ENCODE data around the gene BTBD7. TPM values are rescaled to one million over a fixed set of nuclear protein-coding genes. Genes with fewer than 3 reads are reported as not detected.

The BTBD7 gene
- total RNA-seq, result 10.6 and 12.3 TPM in 2 replicates

GRCh38 chr14:93332853-93333630 lies at the start of gene BTBD7:
TSS of gene BTBD7 (minus strand) at chr14:93333036. CDS start at chr14:93296051, 36,985 bp downstream.

GRCh38 chr14:93346926-93347721 lies 14.3 kb upstream of the BTBD7 start, which contains the start of gene COX8C:
TSS of gene COX8C (plus strand) at chr14:93347182. CDS start at chr14:93347269, 87 bp downstream.

GRCh38 chr14:93206793-93207467 lies 125.9 kb downstream of the BTBD7 start, which contains the start of the genes GON7 and UBR7:
TSS of gene GON7 (minus strand) at chr14:93207065. CDS start at chr14:93207037, 28 bp downstream.
TSS of gene UBR7 (plus strand) at chr14:93207256. CDS start at chr14:93207292, 36 bp downstream.

Other genes with a start within 250 kb of the BTBD7 start
- gene ITPK1, start 217.1 kb downstream of the BTBD7 start, total RNA-seq, result 30.7 and 56.9 TPM in 2 replicates
- 6.6 and 14.2 TPM in 2 replicates for gene MOAP1, start 148.1 kb downstream of the BTBD7 start, total RNA-seq
- gene LYSET, start 147.7 kb downstream of the BTBD7 start, total RNA-seq, result 3.8 and 5.4 TPM in 2 replicates
- 3.3 and 9.9 TPM in 2 replicates for gene GON7, start 126.0 kb downstream of the BTBD7 start, total RNA-seq
- 11.7 and 18.8 TPM in 2 replicates for gene UBR7, start 125.8 kb downstream of the BTBD7 start, total RNA-seq
- not detected in 2 replicates for gene COX8C, start 14.1 kb upstream of the BTBD7 start, total RNA-seq
- gene UNC79, start 97.9 kb upstream of the BTBD7 start, total RNA-seq, result under 0.01 and 0.34 TPM in 2 replicates